Dendritic cell treated with granulocyte-macrophage colony-stimulating factor and Interleukin-4, amounts not matched to agents 40 ng/mL and 50 ng/mL, for 4 days (primary cell): ENCODE data around the gene MEF2A.

Experiments
- H3K27ac Mint-ChIP-seq: one replicate; pipeline ENCODE4 v1.8.0; 2022; ENCODE audit warnings: mild to moderate bottlenecking, mixed read lengths
- H3K27me3 Mint-ChIP-seq: one replicate; pipeline ENCODE4 v1.8.0; 2022; ENCODE audit warnings: mild to moderate bottlenecking, mixed read lengths
- H3K36me3 Mint-ChIP-seq: one replicate; pipeline ENCODE4 v1.8.0; 2022; ENCODE audit warnings: low read depth, mixed read lengths
- H3K4me1 Mint-ChIP-seq: one replicate; pipeline ENCODE4 v1.8.0; 2022; ENCODE audit warnings: low read depth, mixed read lengths
- H3K4me3 Mint-ChIP-seq: one replicate; pipeline ENCODE4 v1.8.0; 2022; ENCODE audit warnings: mild to moderate bottlenecking, moderate library complexity, mixed read lengths
- H3K9me3 Mint-ChIP-seq: one replicate; pipeline ENCODE4 v1.8.0; 2022; ENCODE audit warnings: mixed read lengths
- intact Hi-C: fragments of 100-400 bp; cut with micrococcal nuclease; formaldehyde crosslinking; loops from one replicate; pipeline ENCODE4 v1.15.0; 2022

The MEF2A gene

DNA sequence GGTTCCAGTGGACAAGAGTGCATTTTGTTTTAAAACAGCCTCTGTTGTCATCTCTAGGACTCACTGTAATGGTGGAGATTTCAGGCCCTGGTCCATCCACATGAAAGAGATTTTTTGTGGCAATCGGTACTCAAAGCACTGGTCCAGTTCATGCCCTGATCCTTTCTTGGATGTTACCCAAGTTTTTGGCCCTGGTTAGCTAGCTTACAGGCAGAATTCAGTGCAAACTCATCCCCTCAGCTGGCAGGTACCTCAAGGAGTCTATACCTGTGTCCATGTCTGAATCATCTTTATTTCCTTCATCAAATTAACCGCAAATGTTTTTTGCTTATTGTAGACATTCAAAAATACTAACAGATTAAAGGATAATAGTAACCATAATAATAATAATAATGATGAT lies 13.7 kb upstream of the MEF2A start:
- intact Hi-C loops = no loop called here
- H3K4me3 Mint-ChIP-seq = no peak overlapping the region
- H3K9me3 Mint-ChIP-seq = no peaks in the 10 kb centered on the region
- H3K27me3 Mint-ChIP-seq = peaks cover 3% of the 10 kb centered on the region
- H3K27ac Mint-ChIP-seq = no peak overlapping the region
- H3K36me3 Mint-ChIP-seq = no peaks in the 10 kb centered on the region
- no peaks in the 10 kb centered on the region for H3K4me1 Mint-ChIP-seq

DNA sequence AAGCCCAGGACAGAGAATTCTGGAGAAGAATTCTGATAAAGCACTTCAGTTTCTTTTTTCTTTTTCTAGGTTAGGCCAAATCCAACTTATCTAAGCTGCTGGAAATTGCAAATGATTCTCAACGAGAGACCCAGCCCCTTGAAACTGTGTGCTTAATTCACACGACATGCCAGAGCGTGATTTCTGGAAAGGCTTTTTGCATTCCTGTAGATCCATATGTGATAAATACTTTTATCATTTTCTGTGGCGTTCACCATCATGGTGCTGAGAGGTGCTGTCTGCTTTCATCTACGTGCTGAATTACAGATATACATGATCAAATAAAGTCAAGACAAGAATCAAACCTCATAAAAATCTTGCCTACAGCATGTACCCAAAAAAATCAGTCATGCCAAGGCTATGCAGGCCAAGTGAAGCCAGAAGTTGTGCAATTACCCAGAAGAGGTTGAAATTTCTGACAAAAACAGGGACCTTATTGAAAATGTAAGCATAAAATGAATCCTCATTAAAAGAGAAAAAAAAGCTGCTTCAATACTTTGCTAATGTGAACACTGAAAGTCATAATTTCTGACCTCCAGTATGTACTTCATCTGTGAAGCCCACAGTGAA lies 10.8 kb upstream of the MEF2A start:
- intact Hi-C loops = no loop called here
- no peak overlapping the region for H3K4me3 Mint-ChIP-seq
- no peaks in the 10 kb centered on the region for H3K4me1 Mint-ChIP-seq
- no peaks in the 10 kb centered on the region for H3K27me3 Mint-ChIP-seq
- no peaks in the 10 kb centered on the region for H3K9me3 Mint-ChIP-seq
- H3K27ac Mint-ChIP-seq = no peak overlapping the region
- no peaks in the 10 kb centered on the region for H3K36me3 Mint-ChIP-seq

DNA sequence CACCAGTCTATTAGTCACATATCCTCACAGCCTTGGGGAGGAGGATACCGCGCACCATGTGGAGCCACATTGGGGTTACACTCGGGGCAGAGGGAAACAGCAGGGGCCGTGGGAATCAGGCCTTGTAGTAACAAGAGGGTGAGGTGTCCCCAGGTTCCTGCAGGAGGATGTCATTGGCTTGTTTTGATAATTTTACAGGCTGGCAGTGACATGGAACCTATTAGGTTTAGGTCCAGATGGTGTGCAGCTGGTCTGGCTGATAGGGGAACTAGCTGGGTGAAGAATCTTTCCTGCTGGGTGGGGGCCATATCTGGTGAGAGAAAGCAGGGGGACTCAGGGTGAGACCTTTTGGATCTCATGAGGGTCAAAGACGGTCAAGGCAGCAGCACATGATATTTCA lies 9.8 kb upstream of the MEF2A start:
- no peak overlapping the region for H3K4me3 Mint-ChIP-seq
- H3K9me3 Mint-ChIP-seq = no peaks in the 10 kb centered on the region
- no peak overlapping the region for H3K27ac Mint-ChIP-seq
- no peaks in the 10 kb centered on the region for H3K36me3 Mint-ChIP-seq
- H3K4me1 Mint-ChIP-seq = no peaks in the 10 kb centered on the region
- intact Hi-C loops = no loop called here
- no peaks in the 10 kb centered on the region for H3K27me3 Mint-ChIP-seq

DNA sequence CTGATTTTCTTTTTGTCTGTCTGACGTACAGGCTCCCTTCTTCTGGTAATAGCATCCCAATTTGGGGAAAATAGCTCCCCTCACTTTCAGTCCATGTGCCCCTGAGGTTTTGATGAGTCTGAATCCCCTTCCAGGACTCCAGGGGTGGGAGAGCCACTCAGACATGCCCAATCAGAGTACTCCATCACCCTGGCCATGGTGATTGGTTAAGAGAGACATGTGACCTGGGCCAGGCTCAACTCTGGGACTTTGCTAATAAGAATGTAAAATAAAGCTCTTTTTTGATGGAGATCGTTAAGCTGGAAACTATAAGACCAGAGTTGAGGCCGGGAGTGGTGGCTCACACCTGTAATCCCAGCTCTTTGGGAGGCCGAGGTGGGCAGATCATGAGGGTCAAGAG lies 9.2 kb upstream of the MEF2A start:
- Mint-ChIP-seq H3K27ac (no peak overlapping the region), H3K27me3 (no peaks in the 10 kb centered on the region), H3K4me1 (no peaks in the 10 kb centered on the region), H3K9me3 (no peaks in the 10 kb centered on the region), H3K36me3 (no peaks in the 10 kb centered on the region), H3K4me3 (no peak overlapping the region)
- intact Hi-C loops = no loop called here

DNA sequence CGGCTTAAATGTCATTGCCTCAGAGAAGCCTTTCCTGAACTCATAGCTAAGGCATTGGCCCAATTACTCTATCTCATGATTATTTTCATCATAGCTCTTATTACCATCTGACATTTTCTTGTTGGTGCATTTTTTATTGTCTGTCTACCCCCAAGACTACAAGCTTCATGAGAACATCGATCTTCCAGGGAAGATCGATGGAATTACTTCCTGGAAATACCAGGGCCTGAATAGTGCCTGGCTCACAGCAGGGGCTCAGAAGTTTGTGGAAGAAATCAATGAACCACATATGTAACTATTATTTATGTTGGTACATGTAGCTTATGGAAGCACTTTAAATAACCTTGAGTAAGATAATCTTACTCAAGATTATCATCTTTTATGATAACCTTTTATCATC lies 7.7 kb upstream of the MEF2A start:
- peaks cover 2% of the 10 kb centered on the region for H3K27me3 Mint-ChIP-seq
- peaks cover 14% of the 10 kb centered on the region for H3K4me1 Mint-ChIP-seq
- no peaks in the 10 kb centered on the region for H3K9me3 Mint-ChIP-seq
- H3K27ac Mint-ChIP-seq = no peak overlapping the region
- no peaks in the 10 kb centered on the region for H3K36me3 Mint-ChIP-seq
- intact Hi-C loops = no loop called here
- H3K4me3 Mint-ChIP-seq = no peak overlapping the region

DNA sequence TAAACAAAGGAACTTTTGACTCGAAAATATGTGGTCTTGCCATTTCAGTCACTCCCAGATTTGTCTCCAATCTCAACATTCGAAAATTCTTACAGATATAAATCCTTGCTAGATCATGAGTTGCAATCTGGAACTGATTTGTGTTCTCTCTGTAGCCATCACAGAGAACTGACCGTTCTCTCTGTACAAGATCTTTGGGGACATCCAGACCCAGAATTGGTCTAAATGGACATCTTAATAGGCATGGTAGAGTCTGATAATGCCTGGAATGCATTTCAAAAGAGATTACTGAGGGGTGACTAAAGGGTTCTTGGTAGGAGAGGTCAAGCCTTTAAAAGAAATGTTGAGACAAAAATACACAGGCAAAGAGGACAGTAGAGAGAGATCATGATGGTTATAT lies 7.2 kb upstream of the MEF2A start:
- H3K4me3 Mint-ChIP-seq = no peak overlapping the region
- no peaks in the 10 kb centered on the region for H3K9me3 Mint-ChIP-seq
- peaks cover 19% of the 10 kb centered on the region for H3K4me1 Mint-ChIP-seq
- peaks cover 2% of the 10 kb centered on the region for H3K27me3 Mint-ChIP-seq
- H3K36me3 Mint-ChIP-seq = no peaks in the 10 kb centered on the region
- intact Hi-C loops = no loop called here
- no peak overlapping the region for H3K27ac Mint-ChIP-seq

DNA sequence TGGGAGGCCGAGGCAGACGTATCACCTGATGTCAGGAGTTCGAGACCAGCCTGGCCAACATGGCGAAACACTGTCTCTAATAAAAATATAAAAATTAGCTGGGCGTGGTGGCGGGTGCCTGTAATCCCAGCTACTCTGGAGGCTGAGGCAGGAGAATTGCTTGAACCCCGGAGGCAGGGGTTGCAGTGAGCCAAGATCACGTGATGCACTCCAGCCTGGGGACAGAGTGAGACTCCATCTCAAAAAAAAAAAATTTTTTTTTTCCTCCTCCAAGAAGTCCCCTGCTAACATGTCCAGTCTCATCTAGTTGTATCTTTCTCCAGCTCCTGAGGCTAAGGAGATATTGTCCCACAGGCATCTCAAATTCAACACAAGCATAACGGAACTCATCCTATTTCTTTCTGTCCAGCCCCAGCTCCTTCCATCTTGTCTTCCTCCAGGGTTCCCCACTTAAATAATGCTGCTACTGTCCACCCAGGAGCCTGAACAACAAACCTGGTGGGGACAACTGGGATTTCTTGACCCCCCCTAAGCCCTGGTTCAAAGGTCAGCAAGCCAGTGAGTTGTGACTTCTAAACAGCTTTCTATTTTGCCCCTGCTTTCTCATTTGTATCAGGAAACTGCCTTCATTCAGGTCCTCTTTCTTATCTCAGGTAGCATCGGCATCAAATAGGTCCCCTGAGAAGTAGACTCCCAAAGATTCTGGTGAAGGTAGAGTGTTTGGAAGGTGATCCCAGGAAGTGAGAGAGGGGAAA lies 4.1 kb upstream of the MEF2A start:
- no peak overlapping the region for H3K4me3 Mint-ChIP-seq

DNA sequence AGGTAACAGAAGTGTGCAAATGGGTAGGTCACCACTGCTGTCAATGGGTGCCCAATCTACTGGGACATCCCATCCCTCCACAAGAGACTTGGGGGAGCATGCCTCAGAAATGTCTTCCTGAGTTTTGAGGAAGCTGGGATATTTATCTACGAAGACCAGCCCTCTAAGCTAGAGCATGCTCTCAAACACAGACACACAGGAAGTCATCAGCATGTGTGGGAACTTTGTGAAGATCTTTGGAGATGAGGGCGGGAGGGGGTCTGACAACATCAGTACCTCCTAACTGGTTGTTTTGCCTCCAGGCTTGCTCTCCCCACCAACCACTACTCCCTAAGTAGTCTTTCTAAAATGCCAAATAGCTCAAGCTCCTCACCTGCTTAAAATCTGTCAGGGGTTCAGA lies 3.5 kb upstream of the MEF2A start:
- Mint-ChIP-seq H3K27ac (peak overlapping the region; percentile 29), H3K4me3 (no peak overlapping the region), H3K9me3 (no peaks in the 10 kb centered on the region), H3K4me1 (peaks cover 39% of the 10 kb centered on the region), H3K36me3 (peaks cover 14% of the 10 kb centered on the region), H3K27me3 (peaks cover 2% of the 10 kb centered on the region)
- intact Hi-C loops = loop anchor here (5.0 kb wide), 1 partner anchor 50 kb away; no protein-coding TSS in a partner anchor

More for the DNA sequence above, 4.1 kb upstream of the MEF2A start:
- no peaks in the 10 kb centered on the region for H3K9me3 Mint-ChIP-seq
- peak overlapping the region; percentile 29 for H3K27ac Mint-ChIP-seq
- intact Hi-C loops = loop anchor here (5.0 kb wide), 1 partner anchor 49 kb away; no protein-coding TSS in a partner anchor
- H3K27me3 Mint-ChIP-seq = peaks cover 2% of the 10 kb centered on the region
- peaks cover 11% of the 10 kb centered on the region for H3K36me3 Mint-ChIP-seq
- peaks cover 37% of the 10 kb centered on the region for H3K4me1 Mint-ChIP-seq

DNA sequence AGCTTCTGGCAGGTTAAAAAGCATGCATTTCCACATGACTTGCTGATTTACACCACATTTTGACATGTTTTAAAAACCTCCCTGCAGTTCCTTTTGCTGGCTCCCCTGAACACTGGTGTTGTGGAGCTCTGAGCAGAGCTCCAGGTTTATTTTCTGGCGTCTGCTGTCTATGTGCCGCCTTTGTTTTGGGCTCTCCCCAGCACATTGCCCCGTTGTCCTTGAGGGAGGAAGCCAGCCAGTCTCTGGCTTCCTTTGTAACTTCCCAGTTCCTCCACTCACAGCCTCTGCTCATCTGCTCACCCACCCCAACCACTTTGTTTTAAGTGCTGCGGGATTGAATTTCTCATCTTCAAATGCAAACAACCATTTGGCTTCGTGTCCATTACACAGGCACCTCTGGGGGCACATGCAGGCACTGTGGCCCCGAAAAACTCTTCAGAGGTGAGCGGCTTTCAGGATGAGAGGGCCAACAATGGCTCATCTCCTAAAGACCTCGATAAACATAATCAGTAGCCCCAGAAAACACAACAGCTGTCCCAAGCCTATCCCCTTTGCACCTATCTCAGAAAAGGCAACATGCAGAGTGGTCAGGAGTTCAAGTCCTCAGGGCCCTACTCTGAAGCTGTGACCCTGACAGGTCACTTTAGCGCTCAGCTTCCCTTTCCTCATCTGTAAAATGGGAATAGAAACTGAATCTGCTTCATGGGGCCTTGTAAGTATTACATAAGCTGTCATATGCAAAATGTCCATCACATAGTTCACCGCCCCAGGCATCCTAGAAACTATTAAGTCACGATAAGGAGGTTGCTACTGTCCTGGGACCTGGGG lies 1.3 kb upstream of the MEF2A start:
- intact Hi-C loops = loop anchor here (5.0 kb wide), 2 partner anchors 52 to 68 kb away; no protein-coding TSS in a partner anchor

DNA sequence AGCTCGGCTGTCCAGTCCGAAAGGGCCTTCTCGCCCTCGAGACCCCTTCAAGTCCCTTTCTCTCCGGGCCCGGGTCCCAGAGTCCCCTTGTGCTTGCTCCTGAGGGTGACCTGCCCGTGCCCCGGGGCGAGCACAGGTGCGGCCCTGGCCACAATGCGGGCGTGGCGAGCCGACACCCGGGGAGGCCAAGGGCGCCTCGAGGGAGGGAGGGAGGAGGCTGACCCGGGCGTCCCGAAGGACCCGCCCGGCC lies 810 bp upstream of the MEF2A start:
- Mint-ChIP-seq H3K9me3 (no peaks in the 10 kb centered on the region), H3K27me3 (peaks cover 2% of the 10 kb centered on the region), H3K4me1 (peaks cover 51% of the 10 kb centered on the region), H3K27ac (peak overlapping the region; percentile 97), H3K36me3 (peaks cover 14% of the 10 kb centered on the region), H3K4me3 (peak overlapping the region; percentile 67)
- intact Hi-C loops = loop anchor here (5.0 kb wide), 1 partner anchor 67 kb away; no protein-coding TSS in a partner anchor

More for the DNA sequence above, 1.3 kb upstream of the MEF2A start:
- Mint-ChIP-seq H3K4me1 (peaks cover 51% of the 10 kb centered on the region), H3K27ac (peak overlapping the region; percentile 97), H3K9me3 (no peaks in the 10 kb centered on the region), H3K4me3 (peak overlapping the region; percentile 67), H3K36me3 (peaks cover 14% of the 10 kb centered on the region), H3K27me3 (peaks cover 2% of the 10 kb centered on the region)

DNA sequence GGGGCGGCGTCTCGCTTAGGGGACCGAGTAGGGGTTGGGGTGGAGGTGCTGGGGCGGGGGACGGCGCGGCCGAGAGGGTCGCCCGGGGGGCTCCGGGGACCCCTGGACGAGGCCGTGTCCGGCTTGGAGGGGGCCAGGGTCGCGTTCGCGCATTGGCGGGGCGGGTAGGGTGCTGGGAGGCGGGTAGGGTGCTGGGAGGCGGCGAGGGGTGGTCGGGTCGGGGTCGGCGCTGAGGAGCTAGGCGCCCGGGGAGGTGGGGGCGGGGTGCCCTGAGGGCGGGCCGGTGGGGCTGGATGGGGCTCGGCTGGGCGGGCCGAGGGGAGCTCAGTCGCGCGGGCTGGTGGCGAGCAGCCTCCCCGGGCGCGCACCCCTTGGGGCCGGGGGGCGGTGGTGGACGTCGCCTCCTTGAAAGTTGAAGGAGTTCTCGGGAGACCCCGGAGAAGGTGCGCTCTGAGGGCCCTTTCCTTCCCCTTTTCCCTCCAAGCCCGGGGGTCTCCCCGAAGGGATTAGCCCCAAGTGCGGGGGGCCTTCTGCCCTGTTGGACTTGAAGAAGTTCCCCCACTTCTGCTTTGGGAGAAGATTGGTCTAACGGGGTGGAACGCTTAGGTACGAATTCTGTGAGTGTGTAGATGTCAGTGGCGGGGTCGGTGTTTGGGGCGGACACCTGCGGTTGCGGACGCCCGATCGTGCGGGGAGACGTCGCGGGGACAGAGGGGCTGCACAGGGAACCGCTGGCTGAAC lies 543 bp downstream of the MEF2A start:
- Mint-ChIP-seq H3K4me1 (peaks cover 59% of the 10 kb centered on the region), H3K36me3 (peaks cover 14% of the 10 kb centered on the region), H3K4me3 (peak overlapping the region; percentile 96), H3K27me3 (peaks cover 2% of the 10 kb centered on the region), H3K9me3 (no peaks in the 10 kb centered on the region), H3K27ac (peak overlapping the region; percentile 97)
- intact Hi-C loops = loop anchor here (2.0 to 5.0 kb wide), 2 partner anchors 66 to 114 kb away; no protein-coding TSS in a partner anchor

DNA sequence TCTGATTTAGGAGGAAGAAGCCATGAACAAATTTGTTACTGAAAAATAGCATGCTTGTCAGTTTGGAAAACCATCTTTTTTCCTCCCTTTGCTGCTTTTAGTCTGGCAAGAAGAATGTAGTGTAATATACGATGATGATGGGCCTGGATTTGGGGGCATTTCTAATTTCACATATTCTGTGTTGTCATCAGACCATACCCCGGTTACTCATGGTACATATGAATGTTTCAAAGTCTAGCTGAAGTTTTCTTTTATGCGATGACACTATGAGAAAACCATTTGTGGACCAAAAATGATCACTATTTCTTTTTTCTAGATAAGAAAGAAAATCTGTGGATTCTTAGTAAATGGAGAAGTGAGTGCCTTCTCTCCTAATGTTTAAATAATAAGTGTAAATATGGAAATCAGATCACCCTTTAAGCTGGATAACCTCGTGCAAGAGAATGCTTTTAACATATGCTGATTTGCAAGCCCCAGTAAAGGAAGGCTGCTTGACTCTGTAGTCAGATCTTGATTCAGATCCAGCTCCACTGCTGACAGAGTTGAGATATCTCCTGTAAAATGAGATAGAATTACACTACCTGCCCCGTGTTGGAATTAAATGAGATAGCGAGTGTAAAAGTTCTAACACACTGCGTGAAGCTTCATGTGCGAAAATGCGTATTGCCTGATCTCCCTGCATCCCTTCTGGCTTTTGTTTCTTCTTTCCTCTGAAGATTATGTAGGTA lies 3.0 kb downstream of the MEF2A start:
- H3K4me3 Mint-ChIP-seq = no peak overlapping the region
- H3K9me3 Mint-ChIP-seq = no peaks in the 10 kb centered on the region
- intact Hi-C loops = loop anchor here (5.0 kb wide), 1 partner anchor 64 kb away; no protein-coding TSS in a partner anchor
- H3K27me3 Mint-ChIP-seq = no peaks in the 10 kb centered on the region
- peaks cover 24% of the 10 kb centered on the region for H3K36me3 Mint-ChIP-seq
- peaks cover 50% of the 10 kb centered on the region for H3K4me1 Mint-ChIP-seq
- H3K27ac Mint-ChIP-seq = no peak overlapping the region

DNA sequence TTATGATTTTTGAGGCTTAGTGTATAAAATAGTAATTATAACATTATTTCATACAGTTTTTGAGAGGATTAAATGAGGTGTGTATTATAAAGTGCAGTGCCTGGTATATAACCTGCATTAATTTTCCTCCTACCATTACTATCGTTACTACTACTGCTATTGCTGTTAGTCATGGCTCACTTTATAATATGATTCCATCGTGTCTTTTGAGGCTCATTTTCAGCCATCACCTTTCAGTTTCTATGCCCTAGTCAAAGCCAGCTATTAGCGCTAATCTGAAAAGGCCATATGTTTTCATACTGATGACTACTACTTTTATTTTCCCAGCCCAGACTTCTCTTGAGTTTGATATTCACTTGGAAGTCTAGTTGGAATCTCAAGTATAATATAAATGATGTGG lies 5.5 kb downstream of the MEF2A start:
- Mint-ChIP-seq H3K4me1 (peaks cover 51% of the 10 kb centered on the region), H3K36me3 (peaks cover 22% of the 10 kb centered on the region), H3K9me3 (no peaks in the 10 kb centered on the region), H3K27me3 (no peaks in the 10 kb centered on the region), H3K4me3 (no peak overlapping the region), H3K27ac (no peak overlapping the region)
- intact Hi-C loops = loop anchor here (5.0 kb wide), 1 partner anchor 46 kb away; no protein-coding TSS in a partner anchor
